ENCODE data around the gene PRKAR2A. TPM values are rescaled to one million over a fixed set of nuclear protein-coding genes. Genes with fewer than 3 reads are reported as not detected.

Gene PRKAR2A
- polyA plus RNA-seq, 1 donor from 2014 or later = 26.1 TPM

- no peak for TF ChIP-seq CTCF (IDR thresholded peaks at IDR 0.05; ENCODE audit: poor library complexity, severe bottlenecking)
- TF ChIP-seq REST (IDR thresholded peaks at IDR 0.05; ENCODE audit: borderline replicate concordance) = no peak
- no peak for TF ChIP-seq MXI1 (conservative IDR thresholded peaks at IDR 0.05; ENCODE audit: poor library complexity, severe bottlenecking)
- no peak for TF ChIP-seq EZH2 (IDR thresholded peaks at IDR 0.05; ENCODE audit: borderline replicate concordance, insufficient read depth, low read length, poor library complexity, severe bottlenecking)
- no peak for TF ChIP-seq RAD21 (conservative IDR thresholded peaks at IDR 0.05)
- TF ChIP-seq POLR2AphosphoS5 (IDR thresholded peaks at IDR 0.05) = no peak
- TF ChIP-seq TAF1 (IDR thresholded peaks at IDR 0.05; ENCODE audit: low read depth) = no peak
- no peak for TF ChIP-seq SMC3 (conservative IDR thresholded peaks at IDR 0.05; ENCODE audit: poor library complexity)
- TF ChIP-seq EP300 (conservative IDR thresholded peaks at IDR 0.05; ENCODE audit: poor library complexity, severe bottlenecking) = no peak
Observed at GRCh38 chr3:48707157-48707556, 140.5 kb downstream of the PRKAR2A start.

GRCh38 chr3:48702320-48702920 lies 145.3 kb downstream of the PRKAR2A start:
- Histone ChIP-seq H4K20me1 (ENCODE audit: insufficient read depth) (peaks cover 88% of the 10 kb centered on the region), H3F3A (ENCODE audit: insufficient read depth, low read length, poor library complexity, severe bottlenecking) (no peaks in the 10 kb centered on the region), H3K4me3 (ENCODE audit: low read length) (no peak overlapping the region), H3K9me2 (ENCODE audit: insufficient read depth, low read length) (no peaks in the 10 kb centered on the region), H3K27ac (ENCODE audit: low read length) (no peak overlapping the region), H3K36me3 (ENCODE audit: insufficient read depth, low read length) (no peaks in the 10 kb centered on the region), H3K79me2 (replicated peaks; ENCODE audit: insufficient read depth, low read length) (peaks cover 94% of the 10 kb centered on the region), H3K9me3 (ENCODE audit: low read length) (no peaks in the 10 kb centered on the region), H3K9ac (ENCODE audit: low read length) (no peak overlapping the region), H3K4me2 (ENCODE audit: low read length) (no peak overlapping the region), H2AFZ (ENCODE audit: low read depth, low read length) (no peak overlapping the region), H3K27me3 (ENCODE audit: insufficient read depth, low read depth, low read length) (no peaks in the 10 kb centered on the region)
- no peak for TF ChIP-seq POLR2AphosphoS5 (IDR thresholded peaks at IDR 0.05)
- no peak for TF ChIP-seq EZH2 (IDR thresholded peaks at IDR 0.05; ENCODE audit: borderline replicate concordance, insufficient read depth, low read length, poor library complexity, severe bottlenecking)
- no peak for TF ChIP-seq EP300 (conservative IDR thresholded peaks at IDR 0.05; ENCODE audit: poor library complexity, severe bottlenecking)
- no peak for TF ChIP-seq RAD21 (conservative IDR thresholded peaks at IDR 0.05)
- TF ChIP-seq REST (IDR thresholded peaks at IDR 0.05; ENCODE audit: borderline replicate concordance) = no peak
- TF ChIP-seq MXI1 (conservative IDR thresholded peaks at IDR 0.05; ENCODE audit: poor library complexity, severe bottlenecking) = no peak
- TF ChIP-seq SMC3 (conservative IDR thresholded peaks at IDR 0.05; ENCODE audit: poor library complexity) = no peak
- TF ChIP-seq CTCF (IDR thresholded peaks at IDR 0.05; ENCODE audit: poor library complexity, severe bottlenecking) = no peak
- no peak for TF ChIP-seq TAF1 (IDR thresholded peaks at IDR 0.05; ENCODE audit: low read depth)

More at GRCh38 chr3:48707157-48707556, 140.5 kb downstream of the PRKAR2A start:
- Histone ChIP-seq H4K20me1 (ENCODE audit: insufficient read depth) (peaks cover 84% of the 10 kb centered on the region), H3K9me2 (ENCODE audit: insufficient read depth, low read length) (no peaks in the 10 kb centered on the region), H3K27ac (ENCODE audit: low read length) (no peak overlapping the region), H2AFZ (ENCODE audit: low read depth, low read length) (no peak overlapping the region), H3K79me2 (replicated peaks; ENCODE audit: insufficient read depth, low read length) (peaks cover 92% of the 10 kb centered on the region), H3K4me3 (ENCODE audit: low read length) (no peak overlapping the region), H3F3A (ENCODE audit: insufficient read depth, low read length, poor library complexity, severe bottlenecking) (no peaks in the 10 kb centered on the region), H3K27me3 (ENCODE audit: insufficient read depth, low read depth, low read length) (no peaks in the 10 kb centered on the region), H3K4me2 (ENCODE audit: low read length) (no peak overlapping the region), H3K9ac (ENCODE audit: low read length) (no peak overlapping the region), H3K9me3 (ENCODE audit: low read length) (no peaks in the 10 kb centered on the region), H3K36me3 (ENCODE audit: insufficient read depth, low read length) (no peaks in the 10 kb centered on the region)
